ENCODE results near the gene SLC44A2. TPM values are rescaled to one million over a fixed set of nuclear protein-coding genes. Genes with fewer than 3 reads are reported as not detected.

SLC44A2 gene
- total RNA-seq, 1 donor from 2014 or later: 220 TPM

GRCh38 chr19:10683582-10683981 lies 58.2 kb downstream of the SLC44A2 start:
- H3K36me3 Mint-ChIP-seq (ENCODE audit: low read depth): peaks cover 32% of the 10 kb centered on the region
- DNase-seq (ENCODE audit: low spot score): no peak
- H3K27ac Mint-ChIP-seq (ENCODE audit: unreplicated experiment): no peak overlapping the region
- no peaks in the 10 kb centered on the region for H3K27me3 Mint-ChIP-seq (ENCODE audit: low read depth)
- H3K4me1 Mint-ChIP-seq (ENCODE audit: low read depth): no peaks in the 10 kb centered on the region
- H3K9me3 Mint-ChIP-seq (ENCODE audit: low read depth): no peaks in the 10 kb centered on the region
- TF ChIP-seq CTCF (IDR thresholded peaks at IDR 0.05): no peak
- no peak overlapping the region for H3K4me3 Mint-ChIP-seq (ENCODE audit: unreplicated experiment)

- no peaks in the 10 kb centered on the region for H3K9me3 Mint-ChIP-seq (ENCODE audit: low read depth)
- no peaks in the 10 kb centered on the region for H3K27me3 Mint-ChIP-seq (ENCODE audit: low read depth)
- DNase-seq (ENCODE audit: low spot score): no peak
- no peak overlapping the region for H3K4me3 Mint-ChIP-seq (ENCODE audit: unreplicated experiment)
- TF ChIP-seq CTCF (IDR thresholded peaks at IDR 0.05): no peak
- no peaks in the 10 kb centered on the region for H3K4me1 Mint-ChIP-seq (ENCODE audit: low read depth)
- no peak overlapping the region for H3K27ac Mint-ChIP-seq (ENCODE audit: unreplicated experiment)
- H3K36me3 Mint-ChIP-seq (ENCODE audit: low read depth): peaks cover 35% of the 10 kb centered on the region
Measured at GRCh38 chr19:10685210-10685609, 59.9 kb downstream of the SLC44A2 start.

- Mint-ChIP-seq H3K4me3 (ENCODE audit: unreplicated experiment) (no peak overlapping the region), H3K27ac (ENCODE audit: unreplicated experiment) (no peak overlapping the region), H3K36me3 (ENCODE audit: low read depth) (peaks cover 34% of the 10 kb centered on the region), H3K4me1 (ENCODE audit: low read depth) (no peaks in the 10 kb centered on the region), H3K27me3 (ENCODE audit: low read depth) (no peaks in the 10 kb centered on the region), H3K9me3 (ENCODE audit: low read depth) (no peaks in the 10 kb centered on the region)
- no peak for TF ChIP-seq CTCF (IDR thresholded peaks at IDR 0.05)
- DNase-seq (ENCODE audit: low spot score): no peak
Measured at GRCh38 chr19:10686193-10686592, 60.8 kb downstream of the SLC44A2 start.

GRCh38 chr19:10686661-10687517 lies 61.5 kb downstream of the SLC44A2 start:
- no peak for TF ChIP-seq CTCF (IDR thresholded peaks at IDR 0.05)
- DNase-seq (ENCODE audit: low spot score): no peak
- no peaks in the 10 kb centered on the region for H3K4me1 Mint-ChIP-seq (ENCODE audit: low read depth)
- no peak overlapping the region for H3K27ac Mint-ChIP-seq (ENCODE audit: unreplicated experiment)
- H3K4me3 Mint-ChIP-seq (ENCODE audit: unreplicated experiment): no peak overlapping the region
- peaks cover 34% of the 10 kb centered on the region for H3K36me3 Mint-ChIP-seq (ENCODE audit: low read depth)
- H3K27me3 Mint-ChIP-seq (ENCODE audit: low read depth): no peaks in the 10 kb centered on the region
- no peaks in the 10 kb centered on the region for H3K9me3 Mint-ChIP-seq (ENCODE audit: low read depth)

GRCh38 chr19:10687518-10688288 lies 62.4 kb downstream of the SLC44A2 start:
- H3K27ac Mint-ChIP-seq (ENCODE audit: unreplicated experiment): peak overlapping the region; percentile 32
- no peaks in the 10 kb centered on the region for H3K9me3 Mint-ChIP-seq (ENCODE audit: low read depth)

More at GRCh38 chr19:10687518-10688288, 62.4 kb downstream of the SLC44A2 start:
- H3K4me3 Mint-ChIP-seq (ENCODE audit: unreplicated experiment): no peak overlapping the region
- DNase-seq (ENCODE audit: low spot score): no peak
- H3K36me3 Mint-ChIP-seq (ENCODE audit: low read depth): peaks cover 37% of the 10 kb centered on the region
- no peaks in the 10 kb centered on the region for H3K27me3 Mint-ChIP-seq (ENCODE audit: low read depth)
- no peaks in the 10 kb centered on the region for H3K4me1 Mint-ChIP-seq (ENCODE audit: low read depth)
- no peak for TF ChIP-seq CTCF (IDR thresholded peaks at IDR 0.05)
